Endodermal cell (in vitro differentiated cells): ENCODE data around the gene AUTS2. TPM values are rescaled to one million over a fixed set of nuclear protein-coding genes. Genes with fewer than 3 reads are reported as not detected.

ENCODE experiments used
- DNase-seq: peaks from one replicate; pipeline ENCODE4 v3.0.0-alpha.2; 2017
- H3K27ac ChIP-seq: 2 replicates; pipeline ENCODE4 v1.5.1; 2013; ENCODE audit warnings: mild to moderate bottlenecking, low read depth, low read length, moderate library complexity
- H3K27me3 ChIP-seq: 2 replicates; pipeline ENCODE4 v1.6.1; 2013; ENCODE audit warnings: mild to moderate bottlenecking, low read length, moderate library complexity; ENCODE audit not compliant: insufficient read depth, control insufficient read depth, poor library complexity, severe bottlenecking
- H3K36me3 ChIP-seq: 2 replicates; pipeline ENCODE4 v1.7.0; 2013; ENCODE audit warnings: mild to moderate bottlenecking, low read length, moderate library complexity; ENCODE audit not compliant: control insufficient read depth, insufficient read depth
- H3K4me1 ChIP-seq: one replicate; pipeline ENCODE4 v1.7.0; 2013; ENCODE audit warnings: low read length; ENCODE audit not compliant: control insufficient read depth, insufficient read depth
- H3K4me3 ChIP-seq: 2 replicates; pipeline ENCODE4 v1.5.1; 2013; ENCODE audit warnings: mild to moderate bottlenecking, low read length, moderate library complexity
- H3K9ac ChIP-seq: 2 replicates; pipeline ENCODE4 v1.6.1; 2013; ENCODE audit warnings: mild to moderate bottlenecking, low read length, moderate library complexity; ENCODE audit not compliant: poor library complexity, severe bottlenecking; ENCODE audit errors: extremely low read depth
- H3K9me3 ChIP-seq: 2 replicates; pipeline ENCODE4 v1.6.1; 2013; ENCODE audit warnings: mild to moderate bottlenecking, low read length, moderate library complexity; ENCODE audit not compliant: control insufficient read depth
- H3K27ac Mint-ChIP-seq: 2 replicates; pipeline ENCODE4 v1.8.0; 2020; ENCODE audit warnings: mixed read lengths
- H3K27me3 Mint-ChIP-seq: 2 replicates; pipeline ENCODE4 v1.8.0; 2021; ENCODE audit warnings: mild to moderate bottlenecking, mixed read lengths; ENCODE audit not compliant: insufficient read depth
- H3K36me3 Mint-ChIP-seq: 2 replicates; pipeline ENCODE4 v1.8.0; 2020; ENCODE audit warnings: low read depth, mixed read lengths
- H3K4me1 Mint-ChIP-seq: 2 replicates; pipeline ENCODE4 v1.8.0; 2020; ENCODE audit warnings: mixed read lengths
- H3K4me3 Mint-ChIP-seq: 2 replicates; pipeline ENCODE4 v1.8.0; 2020; ENCODE audit warnings: mild to moderate bottlenecking, moderate library complexity, mixed read lengths
- H3K9me3 Mint-ChIP-seq: 2 replicates; pipeline ENCODE4 v1.8.0; 2020; ENCODE audit warnings: mild to moderate bottlenecking, mixed read lengths
- CTCF ChIP-seq: fragments of 200-600 bp; sonication (generic); conservative IDR thresholded peaks from 2 replicates; pipeline ENCODE4 v1.5.0; 2021; ENCODE audit warnings: antibody characterized with exemption, mild to moderate bottlenecking
- WGBS, 2 experiments: methylation state at CpG; one replicate each; pipeline versions ENCODE4 v1.1.5 to v1.1.7; 2013; ENCODE audit warnings: missing lambda C conversion rate in 2 of 2, mixed read lengths in 1 of 2; ENCODE audit not compliant: insufficient coverage in 1 of 2, insufficient read length in 1 of 2; 5-methylcytosine and 5-hydroxymethylcytosine counted together
- total RNA-seq, 2 donors: library from RNA; stranded (reverse); fragmentation: NEBNext Ultra II Directional in 1 of 2; extraction: Animal tissue kit (Norgen Biotek cat#: 25700) in 1 of 2; gene quantifications; 2 replicates in 1 of 2; 3 replicates in 1 of 2; pipeline ENCODE4 v1.2.1, GENCODE V29; 2021

The AUTS2 gene
- total RNA-seq, 2 donors from 2014 or later, result 76.8 to 106 TPM

- no peaks in the 10 kb centered on the region for H3K9me3 Mint-ChIP-seq
- DNase-seq, result no peak
- Histone ChIP-seq H3K27ac (no peak overlapping the region), H3K9me3 (no peaks in the 10 kb centered on the region), H3K36me3 (no peaks in the 10 kb centered on the region), H3K9ac (no peak overlapping the region), H3K4me1 (peaks cover 9% of the 10 kb centered on the region), H3K4me3 (no peak overlapping the region), H3K27me3 (no peaks in the 10 kb centered on the region)
- H3K36me3 Mint-ChIP-seq, result peaks cover 12% of the 10 kb centered on the region
- no peak overlapping the region for H3K4me3 Mint-ChIP-seq
- H3K27ac Mint-ChIP-seq, result no peak overlapping the region
- H3K27me3 Mint-ChIP-seq, result peaks cover 12% of the 10 kb centered on the region
- 64% methylated on average over 3 of the region's 3 CpGs; no CpG with 5 or more reads in 1 of the 2 experiments for WGBS, 2 experiments
- H3K4me1 Mint-ChIP-seq, result peaks cover 24% of the 10 kb centered on the region
- no peak for TF ChIP-seq CTCF
These were observed 1065.4 kb downstream of the AUTS2 start for GRCh38 chr7:70663680-70664079.

GRCh38 chr7:70665997-70666396 lies 1067.7 kb downstream of the AUTS2 start:
- H3K9me3 Mint-ChIP-seq, result no peaks in the 10 kb centered on the region
- no peak overlapping the region for H3K4me3 ChIP-seq
- H3K27me3 ChIP-seq, result no peaks in the 10 kb centered on the region
- peaks cover 16% of the 10 kb centered on the region for H3K4me1 Mint-ChIP-seq
- no peak overlapping the region for H3K27ac ChIP-seq
- H3K27ac Mint-ChIP-seq, result no peak overlapping the region
- 87 to 92% methylated on average over 2 of the region's 2 CpGs for WGBS, 2 experiments
- H3K4me1 ChIP-seq, result peaks cover 9% of the 10 kb centered on the region
- H3K9ac ChIP-seq, result no peak overlapping the region
- H3K36me3 Mint-ChIP-seq, result peaks cover 11% of the 10 kb centered on the region
- DNase-seq, result no peak
- TF ChIP-seq CTCF, result no peak
- no peaks in the 10 kb centered on the region for H3K9me3 ChIP-seq
- no peaks in the 10 kb centered on the region for H3K36me3 ChIP-seq
- peaks cover 14% of the 10 kb centered on the region for H3K27me3 Mint-ChIP-seq
- no peak overlapping the region for H3K4me3 Mint-ChIP-seq

- H3K36me3 Mint-ChIP-seq, result peaks cover 9% of the 10 kb centered on the region
These were observed 1069.1 kb downstream of the AUTS2 start for GRCh38 chr7:70667406-70667805.

More at GRCh38 chr7:70667406-70667805, 1069.1 kb downstream of the AUTS2 start:
- H3K27me3 ChIP-seq, result no peaks in the 10 kb centered on the region
- Mint-ChIP-seq H3K4me1 (peaks cover 11% of the 10 kb centered on the region), H3K4me3 (no peak overlapping the region), H3K27ac (no peak overlapping the region), H3K9me3 (no peaks in the 10 kb centered on the region), H3K27me3 (peaks cover 14% of the 10 kb centered on the region)
- no peak overlapping the region for H3K4me3 ChIP-seq
- DNase-seq, result no peak
- H3K27ac ChIP-seq, result no peak overlapping the region
- TF ChIP-seq CTCF, result no peak
- no peaks in the 10 kb centered on the region for H3K36me3 ChIP-seq
- H3K9ac ChIP-seq, result no peak overlapping the region
- peaks cover 14% of the 10 kb centered on the region for H3K4me1 ChIP-seq
- H3K9me3 ChIP-seq, result no peaks in the 10 kb centered on the region
- WGBS, 2 experiments, result 92 to 95% methylated on average over 2 of the region's 2 CpGs
